HG03045 (cell line): ENCODE data around the gene SLC25A41.

Experiments
- ATAC-seq: cut with Tn5 transposase; IDR thresholded peaks from one replicate; pipeline ENCODE4 v1.9.1; 2021; ENCODE audit warnings: mild to moderate bottlenecking, moderate library complexity; ENCODE audit not compliant: unreplicated experiment

Gene SLC25A41

DNA sequence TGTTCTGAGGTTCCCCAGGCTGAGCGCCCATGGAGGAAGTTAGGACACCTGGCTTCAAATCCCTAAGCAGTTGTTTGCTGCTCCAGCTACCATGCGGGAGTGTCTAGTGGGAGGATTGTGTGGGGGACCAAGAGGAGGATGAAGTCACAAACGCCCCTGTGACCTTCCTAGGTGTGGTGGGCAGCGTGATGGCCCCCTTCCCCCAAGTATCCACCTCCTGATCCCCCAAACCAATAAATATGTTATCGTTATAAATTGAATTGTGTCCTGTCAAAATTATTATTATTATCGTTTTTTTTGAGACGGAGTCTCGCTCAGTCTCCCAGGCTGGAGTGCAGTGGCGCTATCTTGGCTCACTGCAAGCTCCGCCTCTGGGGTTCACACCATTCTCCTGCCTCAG, at the start of gene SLC25A41:
Gene SLC25A41, minus strand, starts transcription at position 101 of the 400 bp plus-strand sequence. Its CDS starts 70 bp downstream, at position 31.
- no peak for ATAC-seq

GRCh38 chr19:6483235-6483634, 49.7 kb upstream of the SLC25A41 start:
- no peak for ATAC-seq

- ATAC-seq, result no peak
Observed at GRCh38 chr19:6482343-6482686, 48.8 kb upstream of the SLC25A41 start.

DNA sequence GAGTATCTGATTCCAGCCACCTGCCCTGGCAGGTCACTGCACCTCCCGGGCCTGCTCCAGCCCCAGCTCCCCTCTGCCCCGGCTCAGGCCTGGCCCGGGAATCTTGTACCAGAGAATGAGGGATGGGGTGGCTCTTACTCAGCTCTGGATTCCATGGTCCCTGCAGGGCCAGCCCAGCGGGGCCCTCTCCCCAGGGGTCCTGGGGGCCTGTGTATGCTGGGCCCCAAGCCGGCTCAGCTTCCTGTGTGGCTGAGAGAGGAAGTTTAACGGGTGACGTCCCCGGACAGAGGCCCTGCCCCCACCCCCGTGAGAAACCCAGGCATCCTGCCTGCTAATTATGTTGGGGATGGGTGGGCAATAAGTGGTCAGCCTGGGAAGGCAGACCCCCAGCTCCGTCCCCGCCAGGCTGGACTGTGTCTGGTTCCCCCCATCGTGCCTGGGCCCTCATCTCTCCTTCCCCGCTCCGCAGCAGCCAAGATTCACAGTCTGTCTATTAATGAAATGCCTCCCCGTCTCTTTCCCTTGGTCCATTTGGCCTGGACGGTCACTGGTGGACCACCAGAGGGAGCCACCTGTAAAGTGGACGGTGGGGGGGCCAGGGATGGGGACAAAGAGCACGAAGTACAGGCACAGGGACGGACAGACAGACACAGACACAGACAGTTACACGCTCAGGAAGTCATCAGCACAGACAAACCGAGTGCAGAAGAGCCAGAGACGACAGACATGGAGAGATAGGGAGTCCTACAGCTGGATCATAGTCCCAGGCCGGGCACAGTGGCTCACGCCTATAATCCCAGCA, 48.2 kb upstream of the SLC25A41 start, which contains the start of gene DENND1C:
Gene DENND1C, minus strand, starts transcription at position 247 of the 802 bp plus-strand sequence. Its CDS starts 92 bp downstream, at position 155.
- ATAC-seq, result peak; percentile 61

DNA sequence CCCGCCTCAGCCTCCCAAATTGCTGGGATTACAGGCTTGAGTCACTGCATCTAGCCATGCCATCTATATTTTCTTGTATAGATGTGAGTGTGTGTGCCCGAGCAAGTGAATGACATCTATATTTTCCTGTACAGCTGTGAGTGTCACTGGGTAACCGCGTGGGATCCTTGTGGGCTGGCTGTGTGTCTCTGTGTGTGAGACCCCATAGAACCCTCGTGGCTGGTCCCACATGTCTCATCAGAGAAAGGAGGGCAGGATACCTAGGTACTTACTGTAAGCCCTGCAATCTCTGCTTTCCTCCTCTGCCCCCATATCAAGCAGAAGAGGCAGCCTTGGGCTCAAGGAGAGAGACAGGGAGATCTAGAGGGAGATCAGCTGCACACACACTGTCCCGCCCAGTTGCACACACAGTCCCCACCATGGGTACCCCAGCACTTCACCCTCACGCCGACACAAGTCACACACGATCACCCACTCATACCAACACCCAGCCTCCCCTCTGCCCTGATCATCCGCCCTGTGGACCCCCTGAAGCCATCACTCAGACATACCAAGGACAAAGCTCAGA, 47.4 kb upstream of the SLC25A41 start:
- ATAC-seq, result peak; percentile 14

GRCh38 chr19:6479836-6480398, 46.4 kb upstream of the SLC25A41 start:
- no peak for ATAC-seq

DNA sequence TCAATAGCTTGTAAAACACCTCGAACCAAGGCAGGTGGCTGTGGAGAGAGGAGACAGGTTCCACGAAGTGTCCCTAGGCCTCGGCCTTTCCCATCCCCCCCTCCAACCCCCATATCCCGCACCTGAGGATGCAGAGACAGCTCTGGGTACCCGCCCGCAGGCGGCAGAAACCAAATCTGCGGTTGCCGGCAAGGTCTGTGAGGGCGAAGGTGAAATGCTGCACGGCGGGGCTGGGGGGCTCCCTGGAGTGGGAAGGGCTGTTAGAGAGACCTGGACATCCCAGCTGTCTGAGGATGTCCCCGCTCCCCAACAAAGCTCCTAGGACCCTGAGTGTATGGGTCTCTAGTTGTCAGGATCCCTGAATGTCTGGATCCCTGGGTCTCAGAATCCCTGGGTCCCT, 45.3 kb upstream of the SLC25A41 start:
- no peak for ATAC-seq

DNA sequence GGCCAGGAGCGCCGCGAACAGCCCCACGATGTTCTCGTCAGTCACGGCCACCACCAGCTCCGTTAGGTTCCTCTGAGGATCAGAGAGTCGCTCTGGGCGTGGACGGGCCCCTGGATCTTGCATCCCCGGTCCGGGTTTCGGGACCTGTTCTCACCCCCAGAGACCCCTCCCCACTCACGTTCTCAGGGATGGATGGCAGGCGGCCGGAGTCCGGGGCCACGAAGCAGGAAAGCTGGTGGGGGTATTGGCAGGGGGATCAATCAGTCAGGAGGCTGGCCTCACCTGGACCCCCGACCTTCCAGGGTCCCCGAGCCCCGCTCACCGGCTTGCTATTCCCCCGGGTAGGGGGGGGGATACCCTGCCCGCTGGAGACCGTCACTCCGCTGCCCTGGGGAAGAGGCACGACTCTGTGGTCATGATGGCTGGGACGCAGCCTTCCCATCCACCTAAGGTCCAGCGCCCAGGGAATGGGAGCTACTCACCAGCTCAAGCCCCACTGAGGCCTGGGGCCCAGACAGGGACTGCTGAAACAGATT, 43.4 kb upstream of the SLC25A41 start:
- ATAC-seq, result no peak

DNA sequence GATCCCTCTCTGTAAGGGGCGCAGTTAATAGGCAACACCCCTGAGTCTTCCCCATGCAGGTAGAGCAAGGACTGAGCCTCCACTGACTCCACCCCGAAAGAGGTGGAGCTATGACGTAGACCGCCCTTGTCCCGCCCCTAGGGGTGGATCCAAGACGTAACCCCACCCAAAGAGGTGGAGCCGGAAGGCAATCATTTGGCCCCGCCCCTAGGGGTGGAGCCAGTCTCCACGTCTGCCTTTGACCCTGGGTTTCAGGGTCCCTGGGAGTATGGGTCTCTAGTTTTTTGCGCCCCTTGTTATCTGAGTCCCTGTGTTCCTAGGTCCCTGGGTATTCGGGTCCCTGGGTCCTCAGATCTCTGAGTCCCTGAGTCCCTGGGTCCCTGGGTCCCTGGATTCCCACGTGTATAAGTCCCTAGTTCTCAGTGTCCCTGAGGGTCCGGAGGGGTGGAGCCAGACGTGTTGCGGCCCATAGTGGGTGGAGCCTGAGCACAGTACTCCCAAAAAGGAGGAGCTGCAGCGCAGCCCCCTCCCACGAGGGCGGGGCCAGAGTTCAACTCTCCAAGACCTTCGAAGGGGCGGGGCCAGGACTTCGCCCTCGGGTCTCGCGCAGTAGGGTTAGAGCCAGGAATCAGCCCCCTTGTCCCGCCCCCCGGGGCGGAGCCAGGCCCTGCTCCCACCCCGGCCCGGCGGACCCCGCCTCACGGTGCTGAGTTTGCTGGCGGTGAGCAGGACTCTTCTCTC, 42.8 kb upstream of the SLC25A41 start:
- no peak for ATAC-seq

DNA sequence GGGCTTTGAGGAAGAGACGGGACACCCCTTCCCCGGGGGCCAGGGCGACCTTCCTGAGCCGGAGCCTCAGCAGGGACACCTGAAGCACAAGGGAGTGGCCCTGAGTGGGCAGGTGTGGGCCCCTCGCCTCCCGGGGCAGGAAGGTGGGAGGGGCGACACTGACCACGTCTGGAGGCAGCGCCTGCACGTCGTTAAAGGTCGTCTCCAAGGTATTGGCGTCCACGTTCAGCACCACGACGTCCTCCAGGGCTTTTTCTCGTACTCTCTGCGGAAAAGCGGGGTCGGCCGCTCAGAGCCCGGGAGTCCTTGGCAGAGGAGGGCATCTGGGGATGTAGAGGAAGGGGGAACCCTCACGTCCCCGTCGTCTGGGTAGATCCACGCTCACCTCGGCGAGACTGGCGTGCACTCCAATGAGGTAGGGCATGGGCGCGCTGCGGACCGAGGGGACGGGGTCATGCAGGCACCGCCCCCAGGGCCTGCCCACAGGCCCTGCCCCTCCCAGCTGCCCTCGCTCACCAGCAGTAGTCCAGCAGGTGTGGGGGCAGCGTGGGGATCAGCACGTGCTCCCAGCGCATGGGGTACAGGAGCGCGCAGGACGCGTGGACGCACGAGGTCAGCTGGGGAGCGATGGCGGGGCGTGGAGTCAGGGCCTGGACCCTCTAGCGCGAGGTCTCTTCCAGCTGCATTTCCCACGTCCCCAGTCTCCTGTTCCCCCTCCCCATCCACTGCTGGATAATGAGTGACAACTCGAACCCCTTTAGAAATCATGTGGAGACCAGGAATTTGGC, 42.0 kb upstream of the SLC25A41 start:
- ATAC-seq, result no peak

- no peak for ATAC-seq
Observed at GRCh38 chr19:6473647-6474046, 40.1 kb upstream of the SLC25A41 start.

GRCh38 chr19:6472713-6473112, 39.1 kb upstream of the SLC25A41 start:
- no peak for ATAC-seq

GRCh38 chr19:6471076-6471475, 37.5 kb upstream of the SLC25A41 start:
- ATAC-seq, result no peak

GRCh38 chr19:6470173-6470572, 36.6 kb upstream of the SLC25A41 start:
- no peak for ATAC-seq

DNA sequence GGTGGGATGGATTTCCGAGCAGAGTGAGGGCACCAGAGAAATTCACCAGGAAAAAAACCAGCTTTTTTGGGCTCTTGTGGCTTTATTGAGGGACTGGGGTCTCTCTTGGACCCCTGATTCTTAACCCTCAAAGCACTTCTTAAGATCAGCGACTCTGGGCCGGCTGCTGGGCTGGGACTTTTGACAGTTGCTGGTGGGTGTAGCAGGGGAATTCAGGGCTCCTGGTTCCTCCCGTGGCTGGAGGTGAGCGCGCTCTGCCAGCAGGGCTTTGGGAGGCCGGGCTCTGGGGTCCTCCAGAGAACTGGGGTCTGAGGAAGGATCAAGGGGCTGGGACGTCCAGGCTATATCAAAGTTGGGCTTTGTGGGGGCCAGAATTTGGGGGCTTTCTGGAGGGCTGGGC, 33.8 kb upstream of the SLC25A41 start:
- no peak for ATAC-seq

GRCh38 chr19:6466526-6467248, 33.1 kb upstream of the SLC25A41 start:
- ATAC-seq, result no peak

- no peak for ATAC-seq
Observed at GRCh38 chr19:6465663-6466062, 32.1 kb upstream of the SLC25A41 start.

GRCh38 chr19:6465006-6465405, 31.4 kb upstream of the SLC25A41 start:
- ATAC-seq, result no peak

DNA sequence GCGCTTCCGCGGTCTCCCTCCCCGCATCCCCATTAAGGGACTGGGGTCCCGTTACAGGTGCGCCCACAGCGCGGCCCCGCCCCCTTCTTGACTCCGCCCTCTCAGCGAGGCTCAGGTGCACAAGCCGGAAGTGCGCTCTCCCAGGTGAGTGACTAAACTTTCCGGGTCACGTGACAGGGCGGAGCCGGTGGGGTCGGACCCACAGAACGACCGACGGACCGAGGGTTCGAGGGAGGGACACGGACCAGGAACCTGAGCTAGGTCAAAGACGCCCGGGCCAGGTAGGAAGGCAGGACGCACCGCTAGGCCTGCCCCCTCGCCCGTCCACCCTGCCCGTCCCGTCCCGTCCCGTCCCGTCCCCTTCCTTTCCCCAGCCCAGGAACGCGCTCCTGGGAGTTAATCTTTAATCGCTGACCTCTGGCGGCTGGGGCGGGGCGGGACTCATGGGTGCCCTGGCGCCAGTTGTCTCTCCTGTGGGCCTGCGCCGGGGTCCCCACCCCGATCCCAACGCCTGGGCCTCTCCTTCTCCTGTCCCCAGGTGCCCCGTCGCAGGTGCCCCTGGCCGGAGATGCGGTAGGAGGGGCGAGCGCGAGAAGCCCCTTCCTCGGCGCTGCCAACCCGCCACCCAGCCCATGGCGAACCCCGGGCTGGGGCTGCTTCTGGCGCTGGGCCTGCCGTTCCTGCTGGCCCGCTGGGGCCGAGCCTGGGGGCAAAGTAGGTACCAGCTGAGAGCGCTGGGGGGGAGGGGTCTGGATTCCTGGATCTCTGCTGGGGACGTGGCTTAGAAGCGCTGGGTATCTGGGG, 30.7 kb upstream of the SLC25A41 start, which contains the start of gene CRB3:
Gene CRB3, plus strand, starts transcription at position 202 of the 804 bp plus-strand sequence. Its CDS starts 431 bp downstream, at position 633.
- ATAC-seq, result no peak
